Measurements from ENCODE around the gene NDST3. TPM values are rescaled to one million over a fixed set of nuclear protein-coding genes. Genes with fewer than 3 reads are reported as not detected.
A peak's percentile ranks its signal among the peaks of the same experiment; 100 is the strongest.

NDST3 gene
- total and polyA plus RNA-seq, 2 of the 13 experiments (the other 11 are each of a cell fraction or from before 2014, with no cell fraction given) = not detected

GRCh38 chr4:118277243-118277642 lies 243.0 kb downstream of the NDST3 start:
- H3K9me3 ChIP-seq (ENCODE audit: low read length) = no peaks in the 10 kb centered on the region
- intact Hi-C loops (cut with micrococcal nuclease; ENCODE audit: unreplicated experiment) = no loop called here
- peaks cover 20% of the 10 kb centered on the region for H4K20me1 ChIP-seq (ENCODE audit: insufficient read depth, low read length)
- ChIA-PET POLR2A (no interaction called here), CTCF (ENCODE audit: low intra/inter-chr PET ratio, low total read pairs) (no interaction called here)
- H2AFZ ChIP-seq (ENCODE audit: low read length) = no peak overlapping the region
- no TSS peak for BruUV-seq (replicated peaks)
- peak overlapping the region; percentile 70 to 92 (median 87) for H3K4me3 ChIP-seq (replicated peaks in 1 of 3; ENCODE audit: insufficient read depth in 1 of 3, low read depth in 2 of 3, low read length in 3 of 3)
- H3K36me3 ChIP-seq (replicated peaks in 1 of 2; ENCODE audit: control insufficient read depth in 1 of 2, insufficient read depth in 2 of 2, low read length in 2 of 2) = peaks cover 1 to 2% of the 10 kb centered on the region in 2 experiments; a peak in 1 of 5 replicates
- H3K4me1 ChIP-seq (ENCODE audit: insufficient read depth, low read length) = peaks cover 43% of the 10 kb centered on the region
- H3K9ac ChIP-seq (ENCODE audit: insufficient read depth, low read depth, low read length) = peak overlapping the region; percentile 99; the same call in 1 of the 2 replicates
- DNase-seq (ENCODE audit: low spot score) (no peak), FAIRE-seq (no peak), ATAC-seq (no peak)
- no peaks in the 10 kb centered on the region; a peak in 1 of 5 replicates for H3K27me3 ChIP-seq (ENCODE audit: control insufficient read depth in 1 of 2, insufficient read depth in 2 of 2, low read length in 2 of 2)
- H3K79me2 ChIP-seq (ENCODE audit: insufficient read depth, low read length) = peaks cover 19% of the 10 kb centered on the region
- H3K4me2 ChIP-seq (ENCODE audit: low read depth, low read length) = peak overlapping the region; percentile 76
- peak; percentile 51; the same call in 1 of the 2 replicates for TF ChIP-seq ZNF770 (CRISPR knock-in tag; IDR thresholded peaks at IDR 0.05)
- TF ChIP-seq ZFP36L1 (CRISPR knock-in tag; IDR thresholded peaks at IDR 0.05) = no peak
- peak; percentile 79 for TF ChIP-seq ZNF362 (CRISPR knock-in tag; IDR thresholded peaks at IDR 0.05; ENCODE audit: borderline replicate concordance)
- H3K27ac ChIP-seq (ENCODE audit: extremely low read length, insufficient read depth, low read length) = peak overlapping the region; percentile 77
- in situ Hi-C loops (cut with HindIII; ENCODE audit: extremely low pct_ligation_motif_present, low pct_unique_long_range_greater_than_20kb) = loop anchor here (10.0 kb wide), 1 partner anchor 202 kb away; no protein-coding TSS in a partner anchor
- 23% methylated on average over 4 of the region's 4 CpGs for WGBS (ENCODE audit: low lambda C conversion rate)
